Measurements from ENCODE around the gene PARVB. TPM values are rescaled to one million over a fixed set of nuclear protein-coding genes. Genes with fewer than 3 reads are reported as not detected.

Gene PARVB
- total RNA-seq, 4 donors from 2014 or later: 32.1 to 61.9 (median 41.9) TPM

DNA sequence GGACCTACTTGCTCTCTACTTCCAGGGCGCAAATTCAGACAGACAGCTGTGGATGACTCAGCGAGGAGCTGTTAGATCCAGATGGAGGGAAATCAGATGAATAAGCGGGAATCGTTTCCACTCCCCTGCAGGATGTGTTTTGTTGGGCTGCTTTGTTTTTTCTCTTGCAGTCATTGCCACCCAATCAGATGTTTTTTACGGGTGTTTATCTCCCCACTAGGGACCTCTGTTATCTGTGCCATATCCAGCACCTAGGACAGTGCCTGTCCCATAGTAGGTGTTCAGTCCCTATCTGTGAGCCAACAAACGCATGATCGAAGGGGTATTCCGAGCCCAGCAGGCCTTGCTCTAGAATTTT lies 105.5 kb downstream of the PARVB start:
- peaks cover 0 to 17% (median 3%) of the 10 kb centered on the region in 3 donors for H3K9me3 ChIP-seq
- no peak overlapping the region for H3K4me3 ChIP-seq
- H3K27me3 ChIP-seq: no peaks in the 10 kb centered on the region
- no peak overlapping the region for H3K27ac ChIP-seq
- ATAC-seq: no peak
- H3K36me3 ChIP-seq: peaks cover 0 to 50% of the 10 kb centered on the region in 2 donors
- WGBS, 2 donors (ENCODE audit: low coverage in 1 of 2): 70 to 90% methylated on average over 2 to 7 of the region's 8 CpGs
- TF ChIP-seq EP300 (IDR thresholded peaks at IDR 0.05) (no peak), POLR2A (IDR thresholded peaks at IDR 0.05) (no peak), POLR2AphosphoS5 (IDR thresholded peaks at IDR 0.05) (no peak)
- TF ChIP-seq, protein P1, sequence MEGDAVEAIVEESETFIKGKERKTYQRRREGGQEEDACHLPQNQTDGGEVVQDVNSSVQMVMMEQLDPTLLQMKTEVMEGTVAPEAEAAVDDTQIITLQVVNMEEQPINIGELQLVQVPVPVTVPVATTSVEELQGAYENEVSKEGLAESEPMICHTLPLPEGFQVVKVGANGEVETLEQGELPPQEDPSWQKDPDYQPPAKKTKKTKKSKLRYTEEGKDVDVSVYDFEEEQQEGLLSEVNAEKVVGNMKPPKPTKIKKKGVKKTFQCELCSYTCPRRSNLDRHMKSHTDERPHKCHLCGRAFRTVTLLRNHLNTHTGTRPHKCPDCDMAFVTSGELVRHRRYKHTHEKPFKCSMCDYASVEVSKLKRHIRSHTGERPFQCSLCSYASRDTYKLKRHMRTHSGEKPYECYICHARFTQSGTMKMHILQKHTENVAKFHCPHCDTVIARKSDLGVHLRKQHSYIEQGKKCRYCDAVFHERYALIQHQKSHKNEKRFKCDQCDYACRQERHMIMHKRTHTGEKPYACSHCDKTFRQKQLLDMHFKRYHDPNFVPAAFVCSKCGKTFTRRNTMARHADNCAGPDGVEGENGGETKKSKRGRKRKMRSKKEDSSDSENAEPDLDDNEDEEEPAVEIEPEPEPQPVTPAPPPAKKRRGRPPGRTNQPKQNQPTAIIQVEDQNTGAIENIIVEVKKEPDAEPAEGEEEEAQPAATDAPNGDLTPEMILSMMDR (IDR thresholded peaks at IDR 0.05): no peak
- H3K4me1 ChIP-seq: no peaks in the 10 kb centered on the region

GRCh38 chr22:44130076-44130711 lies 106.1 kb downstream of the PARVB start:
- WGBS, 2 donors (ENCODE audit: low coverage in 1 of 2): 69 to 97% methylated on average over 7 to 8 of the region's 12 CpGs
- no peak for TF ChIP-seq EP300 (IDR thresholded peaks at IDR 0.05)
- no peak for TF ChIP-seq POLR2AphosphoS5 (IDR thresholded peaks at IDR 0.05)
- no peak for TF ChIP-seq POLR2A (IDR thresholded peaks at IDR 0.05)
- TF ChIP-seq, protein P1 (IDR thresholded peaks at IDR 0.05): no peak
- ATAC-seq: no peak

DNA sequence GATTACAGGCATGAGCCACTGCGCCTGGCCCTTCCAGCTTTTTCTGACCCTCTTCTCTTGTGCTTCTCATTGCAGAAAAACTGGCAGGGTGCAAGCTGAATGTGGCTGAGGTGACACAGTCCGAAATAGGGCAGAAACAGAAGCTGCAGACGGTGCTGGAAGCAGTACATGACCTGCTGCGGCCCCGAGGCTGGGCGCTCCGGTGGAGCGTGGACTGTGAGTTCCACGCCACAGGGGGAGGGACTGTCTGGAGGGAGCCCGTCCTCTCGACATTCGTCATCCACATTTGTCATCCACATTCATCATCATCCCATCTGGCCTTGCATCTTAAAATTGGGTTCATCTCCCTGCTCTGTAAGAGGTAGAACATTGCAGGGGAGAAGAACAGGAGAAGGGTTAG lies 107.3 kb downstream of the PARVB start:
- ATAC-seq: no peak
- WGBS, 2 donors (ENCODE audit: low coverage in 1 of 2): 96 to 100% methylated on average over 4 to 7 of the region's 12 CpGs
- Histone ChIP-seq H3K27ac (no peak overlapping the region), H3K4me1 (no peaks in the 10 kb centered on the region), H3K9me3 (peaks cover 0 to 6% (median 3%) of the 10 kb centered on the region in 3 donors), H3K4me3 (no peak overlapping the region), H3K36me3 (peaks cover 0 to 59% of the 10 kb centered on the region in 2 donors), H3K27me3 (no peaks in the 10 kb centered on the region)
- no peak for TF ChIP-seq POLR2AphosphoS5 (IDR thresholded peaks at IDR 0.05)
- no peak for TF ChIP-seq POLR2A (IDR thresholded peaks at IDR 0.05)
- no peak for TF ChIP-seq EP300 (IDR thresholded peaks at IDR 0.05)
- TF ChIP-seq, protein P1 (IDR thresholded peaks at IDR 0.05): no peak

More at GRCh38 chr22:44130076-44130711, 106.1 kb downstream of the PARVB start:
- H3K9me3 ChIP-seq: peaks cover 0 to 17% (median 3%) of the 10 kb centered on the region in 3 donors
- H3K27me3 ChIP-seq: no peaks in the 10 kb centered on the region
- no peak overlapping the region for H3K27ac ChIP-seq
- H3K4me1 ChIP-seq: no peaks in the 10 kb centered on the region
- no peak overlapping the region for H3K4me3 ChIP-seq
- peaks cover 0 to 56% of the 10 kb centered on the region in 2 donors for H3K36me3 ChIP-seq

DNA sequence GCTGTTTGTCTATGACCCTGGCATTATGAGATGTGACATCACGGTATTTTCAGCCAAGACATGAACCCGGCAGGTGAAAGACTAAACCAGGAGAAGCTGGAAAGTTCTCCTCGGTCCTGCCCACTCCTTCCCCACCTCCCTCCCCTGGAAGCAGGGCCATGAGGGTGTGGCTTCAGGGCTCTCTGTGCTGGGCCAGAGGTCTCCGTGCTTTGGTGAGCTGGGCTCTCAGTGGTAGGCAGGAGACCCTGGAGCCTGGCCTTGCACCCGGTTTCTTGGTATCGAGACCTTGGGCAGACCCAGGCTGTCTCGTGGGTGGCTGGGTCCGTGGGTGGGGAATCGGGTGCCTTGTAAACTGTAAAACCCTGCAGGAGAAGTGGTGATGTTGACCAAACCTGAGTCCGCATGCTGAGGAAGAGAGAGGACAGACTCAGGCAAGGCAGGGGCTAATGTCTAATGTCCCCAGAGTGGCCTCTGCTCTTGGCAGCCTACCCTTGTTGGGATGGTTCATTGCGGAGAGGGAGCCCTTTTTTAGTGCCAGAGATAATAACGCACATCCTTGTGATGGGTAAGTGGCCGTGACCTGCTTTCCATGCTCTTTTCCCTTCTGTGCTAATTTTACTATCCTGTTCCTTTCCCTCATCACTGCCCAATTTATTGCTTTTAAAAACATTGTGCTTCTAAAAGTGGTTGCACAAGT lies 108.0 kb downstream of the PARVB start:
- Histone ChIP-seq H3K4me1 (no peaks in the 10 kb centered on the region), H3K36me3 (peaks cover 0 to 61% of the 10 kb centered on the region in 2 donors), H3K4me3 (no peak overlapping the region), H3K27me3 (no peaks in the 10 kb centered on the region), H3K27ac (no peak overlapping the region), H3K9me3 (peaks cover 0 to 3% (median 0%) of the 10 kb centered on the region in 3 donors)
- TF ChIP-seq POLR2AphosphoS5 (IDR thresholded peaks at IDR 0.05) (no peak), POLR2A (IDR thresholded peaks at IDR 0.05) (no peak), EP300 (IDR thresholded peaks at IDR 0.05) (no peak)
- TF ChIP-seq, protein P1 (IDR thresholded peaks at IDR 0.05): no peak
- 73 to 90% methylated on average over 3 to 4 of the region's 13 CpGs for WGBS, 2 donors (ENCODE audit: low coverage in 1 of 2)
- no peak for ATAC-seq
